ENCODE results near the gene NSD1. TPM values are rescaled to one million over a fixed set of nuclear protein-coding genes. Genes with fewer than 3 reads are reported as not detected.
A peak's percentile ranks its signal among the peaks of the same experiment; 100 is the strongest.

NSD1 gene
- total RNA-seq, 1 experiment from 2014 or later: 48.9 TPM

DNA sequence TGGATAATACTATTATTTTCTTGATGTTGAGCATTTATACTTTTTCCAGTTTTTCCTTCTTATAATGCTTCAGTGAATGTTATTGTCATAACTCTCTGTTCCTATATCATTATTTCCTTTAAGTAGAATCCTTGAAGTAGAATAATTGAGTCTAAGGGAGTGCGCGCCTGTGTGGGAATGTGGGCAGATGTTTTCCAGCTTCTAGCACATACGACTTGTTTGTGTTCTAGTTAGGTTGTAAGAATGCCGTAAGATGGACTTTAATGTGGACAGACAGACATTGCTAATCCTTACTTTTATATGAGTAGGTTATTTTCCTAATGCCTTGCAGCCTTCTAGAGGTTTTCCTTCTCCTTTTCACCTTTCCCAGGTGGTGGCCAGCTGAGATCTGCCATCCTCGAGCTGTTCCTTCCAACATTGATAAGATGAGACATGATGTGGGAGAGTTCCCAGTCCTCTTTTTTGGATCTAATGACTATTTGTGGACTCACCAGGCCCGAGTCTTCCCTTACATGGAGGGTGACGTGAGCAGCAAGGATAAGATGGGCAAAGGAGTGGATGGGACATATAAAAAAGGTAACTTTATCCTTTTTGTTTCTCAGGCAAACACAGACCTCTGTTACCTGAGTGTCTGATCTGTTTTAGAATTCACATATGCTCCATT, 135.8 kb downstream of the NSD1 start:
- no peaks in the 10 kb centered on the region for H4K20me1 ChIP-seq (ENCODE audit: low read length)
- H3K79me2 ChIP-seq (ENCODE audit: low read length): no peaks in the 10 kb centered on the region
- H3K27ac ChIP-seq (ENCODE audit: low read length): no peak overlapping the region
- TF ChIP-seq EZH2phosphoT487 (IDR thresholded peaks at IDR 0.05; ENCODE audit: borderline replicate concordance, low read length) (no peak), CTCF (conservative IDR thresholded peaks at IDR 0.05; ENCODE audit: low read depth, low read length) (no peak), EZH2 (IDR thresholded peaks at IDR 0.05; ENCODE audit: low read length, unreplicated experiment) (no peak)
- DNase-seq: no peak
- H3K27me3 ChIP-seq (ENCODE audit: low read length): no peaks in the 10 kb centered on the region
- peaks cover 8% of the 10 kb centered on the region; the same call in 1 of the 2 replicates for H3K4me1 ChIP-seq (ENCODE audit: insufficient read depth, low read length)
- H3K9me2 ChIP-seq (replicated peaks; ENCODE audit: low read length): no peaks in the 10 kb centered on the region
- no TSS peak for BruUV-seq (replicated peaks)
- ChIA-PET CTCF (no interaction called here), POLR2A (ENCODE audit: unreplicated experiment) (no interaction called here)
- peaks cover 43% of the 10 kb centered on the region for H3K36me3 ChIP-seq (ENCODE audit: low read depth, low read length)
- no peak overlapping the region for H3K4me2 ChIP-seq (ENCODE audit: low read length)
- H2AFZ ChIP-seq (ENCODE audit: low read length): no peak overlapping the region
- no peaks in the 10 kb centered on the region for H3F3A ChIP-seq (ENCODE audit: low read length, unreplicated experiment)
- H3K9me3 ChIP-seq (ENCODE audit: low read length): no peaks in the 10 kb centered on the region
- ATAC-seq: no peak
- intact Hi-C loops (cut with micrococcal nuclease): no loop called here
- no peak overlapping the region for H3K4me3 ChIP-seq (ENCODE audit: low read length)
- no peak overlapping the region for H3K9ac ChIP-seq (ENCODE audit: low read length)

DNA sequence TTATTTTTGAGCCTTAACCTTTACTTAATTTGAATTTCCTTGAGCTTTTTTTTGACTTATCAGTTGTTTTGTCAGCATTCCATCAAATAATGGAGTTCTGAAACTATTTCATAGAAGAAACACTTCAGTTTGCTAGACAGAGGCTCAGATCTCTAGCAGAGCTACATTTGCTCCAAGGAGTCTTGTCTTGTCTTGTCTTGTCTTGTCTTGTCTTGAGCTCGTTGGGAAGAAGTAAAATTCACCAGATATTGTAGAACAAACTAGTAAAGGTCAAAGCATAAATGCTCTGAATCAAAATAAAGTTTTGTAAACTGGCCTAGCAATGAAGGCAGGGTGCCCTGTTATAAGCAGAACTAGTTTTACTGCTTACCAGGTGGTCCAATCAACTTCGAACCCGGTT, 136.4 kb downstream of the NSD1 start:
- H3K27me3 ChIP-seq (ENCODE audit: low read length): no peaks in the 10 kb centered on the region
- no peak overlapping the region for H2AFZ ChIP-seq (ENCODE audit: low read length)
- H3K4me3 ChIP-seq (ENCODE audit: low read length): no peak overlapping the region
- no peaks in the 10 kb centered on the region for H3K79me2 ChIP-seq (ENCODE audit: low read length)
- no peaks in the 10 kb centered on the region for H3K9me2 ChIP-seq (replicated peaks; ENCODE audit: low read length)
- intact Hi-C loops (cut with micrococcal nuclease): no loop called here
- no peak overlapping the region for H3K27ac ChIP-seq (ENCODE audit: low read length)
- no peak for TF ChIP-seq CTCF (conservative IDR thresholded peaks at IDR 0.05; ENCODE audit: low read depth, low read length)
- TF ChIP-seq EZH2 (IDR thresholded peaks at IDR 0.05; ENCODE audit: low read length, unreplicated experiment): no peak
- no peak for TF ChIP-seq EZH2phosphoT487 (IDR thresholded peaks at IDR 0.05; ENCODE audit: borderline replicate concordance, low read length)
- POLR2A ChIA-PET (ENCODE audit: unreplicated experiment): no interaction called here
- DNase-seq (no peak), ATAC-seq (no peak)
- peaks cover 44% of the 10 kb centered on the region for H3K36me3 ChIP-seq (ENCODE audit: low read depth, low read length)
- no peaks in the 10 kb centered on the region for H3K9me3 ChIP-seq (ENCODE audit: low read length)
- no peak overlapping the region for H3K4me2 ChIP-seq (ENCODE audit: low read length)
- H3K4me1 ChIP-seq (ENCODE audit: insufficient read depth, low read length): peaks cover 8% of the 10 kb centered on the region; the same call in 1 of the 2 replicates
- no peaks in the 10 kb centered on the region for H3F3A ChIP-seq (ENCODE audit: low read length, unreplicated experiment)
- no TSS peak for BruUV-seq (replicated peaks)
- no peak overlapping the region for H3K9ac ChIP-seq (ENCODE audit: low read length)
- CTCF ChIA-PET: interaction anchor here (0.6 kb wide), 1 partner anchor 16 kb away, joined by 3 read pairs; no protein-coding TSS in a partner anchor
- no peaks in the 10 kb centered on the region for H4K20me1 ChIP-seq (ENCODE audit: low read length)

DNA sequence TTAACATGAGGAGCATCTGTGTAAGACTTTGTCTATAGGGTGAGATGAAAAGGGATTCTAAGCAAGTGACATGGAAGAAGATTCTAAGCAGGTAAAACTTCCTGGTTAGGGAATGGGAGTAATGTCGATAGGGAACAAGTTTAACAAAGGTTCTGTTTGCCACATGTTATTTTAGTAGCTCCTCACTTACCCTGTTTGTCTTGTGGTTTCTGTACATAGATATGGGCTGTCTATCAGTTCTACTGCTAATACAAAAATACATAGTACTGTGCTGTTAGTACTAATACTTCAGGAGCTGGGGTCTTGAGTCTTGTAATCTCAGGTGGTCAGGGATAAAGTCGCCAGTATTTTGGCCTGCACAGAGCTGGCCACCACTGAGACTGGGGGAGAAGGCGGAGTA, 137.1 kb downstream of the NSD1 start:
- peaks cover 43% of the 10 kb centered on the region for H3K36me3 ChIP-seq (ENCODE audit: low read depth, low read length)
- DNase-seq (no peak), ATAC-seq (peak; percentile 68)
- BruUV-seq (replicated peaks): no TSS peak
- no peaks in the 10 kb centered on the region for H3K9me3 ChIP-seq (ENCODE audit: low read length)
- POLR2A ChIA-PET (ENCODE audit: unreplicated experiment): no interaction called here
- no peaks in the 10 kb centered on the region for H3F3A ChIP-seq (ENCODE audit: low read length, unreplicated experiment)
- H3K27me3 ChIP-seq (ENCODE audit: low read length): no peaks in the 10 kb centered on the region
- H3K4me2 ChIP-seq (ENCODE audit: low read length): no peak overlapping the region
- no peak for TF ChIP-seq EZH2 (IDR thresholded peaks at IDR 0.05; ENCODE audit: low read length, unreplicated experiment)
- TF ChIP-seq EZH2phosphoT487 (IDR thresholded peaks at IDR 0.05; ENCODE audit: borderline replicate concordance, low read length): no peak
- TF ChIP-seq CTCF (conservative IDR thresholded peaks at IDR 0.05; ENCODE audit: low read depth, low read length): no peak
- no peak overlapping the region for H2AFZ ChIP-seq (ENCODE audit: low read length)
- H3K27ac ChIP-seq (ENCODE audit: low read length): no peak overlapping the region
- H3K4me3 ChIP-seq (ENCODE audit: low read length): no peak overlapping the region
- intact Hi-C loops (cut with micrococcal nuclease): no loop called here
- peaks cover 8% of the 10 kb centered on the region; the same call in 1 of the 2 replicates for H3K4me1 ChIP-seq (ENCODE audit: insufficient read depth, low read length)
- no peaks in the 10 kb centered on the region for H3K79me2 ChIP-seq (ENCODE audit: low read length)
- no peaks in the 10 kb centered on the region for H4K20me1 ChIP-seq (ENCODE audit: low read length)
- no peak overlapping the region for H3K9ac ChIP-seq (ENCODE audit: low read length)
- H3K9me2 ChIP-seq (replicated peaks; ENCODE audit: low read length): no peaks in the 10 kb centered on the region
- CTCF ChIA-PET: interaction anchor here (0.6 to 0.7 kb wide), 2 partner anchors 16 to 29 kb away, joined by 3 read pairs; no protein-coding TSS in a partner anchor
